HepG2 (cell line): ENCODE results near the gene ASIC3. TPM values are rescaled to one million over a fixed set of nuclear protein-coding genes. Genes with fewer than 3 reads are reported as not detected.
A peak's percentile ranks its signal among the peaks of the same experiment; 100 is the strongest.

ENCODE experiments used
- ARID2 ChIP-seq: sonication (generic); formaldehyde crosslinking; IDR thresholded peaks from 2 replicates; pipeline ENCODE4 v1.8.1; 2022; ENCODE audit warnings: mild to moderate bottlenecking, missing genetic modification reagents, borderline replicate concordance
- BRD4 ChIP-seq: sonication (generic); formaldehyde crosslinking; IDR thresholded peaks from 2 replicates; pipeline ENCODE4 v1.4.0; 2020; ENCODE audit warnings: missing genetic modification reagents
- CHD2 ChIP-seq: IDR thresholded peaks from 2 replicates; pipeline ENCODE4 v1.6.1; 2011; ENCODE audit warnings: low read depth, low read length, improper control_type of control experiment
- ISL2 ChIP-seq: sonication (generic); formaldehyde crosslinking; IDR thresholded peaks from 2 replicates; pipeline ENCODE4 v1.5.0; 2020; ENCODE audit warnings: missing genetic modification reagents
- KAT8 ChIP-seq: IDR thresholded peaks from 2 replicates; pipeline ENCODE4 v1.6.1; 2016; ENCODE audit warnings: missing genetic modification reagents, missing compliant biosample characterization
- KLF11 ChIP-seq: IDR thresholded peaks from 2 replicates; pipeline ENCODE4 v1.6.1; 2016; ENCODE audit warnings: missing compliant biosample characterization
- MTA3 ChIP-seq: sonication (generic); formaldehyde crosslinking; IDR thresholded peaks from 2 replicates; pipeline ENCODE4 v1.4.0; 2020; ENCODE audit warnings: missing genetic modification reagents
- NCOR1 ChIP-seq: fragments of 200-600 bp; sonication (generic); IDR thresholded peaks from 2 replicates; pipeline ENCODE4 v1.7.0; 2017; ENCODE audit warnings: antibody characterized with exemption, low read length, borderline replicate concordance
- NFE2L1 ChIP-seq: sonication (generic); formaldehyde crosslinking; IDR thresholded peaks from 2 replicates; pipeline ENCODE4 v1.4.0; 2020; ENCODE audit warnings: missing genetic modification reagents, mild to moderate bottlenecking, borderline replicate concordance
- NFIB ChIP-seq: sonication (generic); formaldehyde crosslinking; IDR thresholded peaks from 2 replicates; pipeline ENCODE4 v1.9.0; 2021; ENCODE audit warnings: missing genetic modification reagents, mild to moderate bottlenecking, borderline replicate concordance
- NKX3-1 ChIP-seq: sonication (generic); formaldehyde crosslinking; IDR thresholded peaks from 2 replicates; pipeline ENCODE4 v1.5.0; 2020; ENCODE audit warnings: missing genetic modification reagents
- NRL ChIP-seq: sonication (generic); formaldehyde crosslinking; IDR thresholded peaks from 2 replicates; pipeline ENCODE4 v1.5.0; 2020; ENCODE audit warnings: missing genetic modification reagents, mild to moderate bottlenecking, moderate library complexity, borderline replicate concordance
- PHF20 ChIP-seq: sonication (generic); formaldehyde crosslinking; IDR thresholded peaks from 2 replicates; pipeline ENCODE4 v1.5.0; 2020; ENCODE audit warnings: mild to moderate bottlenecking, missing genetic modification reagents
- POLR2G ChIP-seq: fragments of 200-400 bp; formaldehyde crosslinking; IDR thresholded peaks from 2 replicates; pipeline ENCODE4 v1.6.1; 2018; ENCODE audit warnings: mild to moderate bottlenecking, low read depth, low read length, moderate library complexity
- SIN3A ChIP-seq: IDR thresholded peaks from 2 replicates; pipeline ENCODE4 v1.6.1; 2011; ENCODE audit warnings: low read depth, mild to moderate bottlenecking, control low read depth, low read length, borderline replicate concordance
- SNAPC2 ChIP-seq: sonication (generic); formaldehyde crosslinking; IDR thresholded peaks from 2 replicates; pipeline ENCODE4 v1.8.1; 2022; ENCODE audit warnings: mild to moderate bottlenecking, missing genetic modification reagents
- TARDBP ChIP-seq: sonication (generic); formaldehyde crosslinking; IDR thresholded peaks from 2 replicates; pipeline ENCODE4 v1.8.0; 2022; ENCODE audit warnings: mild to moderate bottlenecking, missing genetic modification reagents
- TEAD2 ChIP-seq: sonication (generic); formaldehyde crosslinking; IDR thresholded peaks from 2 replicates; pipeline ENCODE4 v1.9.0; 2021; ENCODE audit warnings: missing genetic modification reagents
- TOE1 ChIP-seq: sonication (generic); formaldehyde crosslinking; IDR thresholded peaks from 2 replicates; pipeline ENCODE4 v1.4.0; 2020; ENCODE audit warnings: mild to moderate bottlenecking, missing genetic modification reagents
- ZFP36L1 ChIP-seq: sonication (generic); formaldehyde crosslinking; IDR thresholded peaks from 2 replicates; pipeline ENCODE4 v1.8.0; 2022; ENCODE audit warnings: mild to moderate bottlenecking, missing genetic modification reagents, moderate library complexity
- ZFP90 ChIP-seq: sonication (generic); formaldehyde crosslinking; IDR thresholded peaks from 2 replicates; pipeline ENCODE4 v1.8.0; 2022; ENCODE audit warnings: missing genetic modification reagents, mild to moderate bottlenecking, inconsistent platforms, borderline replicate concordance
- ZFX ChIP-seq: sonication (generic); formaldehyde crosslinking; IDR thresholded peaks from 2 replicates; pipeline ENCODE4 v1.4.0; 2020; ENCODE audit warnings: mild to moderate bottlenecking, low read depth, missing genetic modification reagents, moderate library complexity
- ZMAT3 ChIP-seq: sonication (generic); formaldehyde crosslinking; conservative IDR thresholded peaks from 2 replicates; pipeline ENCODE4 v1.7.0; 2021; ENCODE audit warnings: missing genetic modification reagents
- ZNF121 ChIP-seq: sonication (generic); formaldehyde crosslinking; IDR thresholded peaks from 2 replicates; pipeline ENCODE4 v1.5.0; 2020; ENCODE audit warnings: mild to moderate bottlenecking, missing genetic modification reagents
- ZNF547 ChIP-seq: sonication (generic); formaldehyde crosslinking; IDR thresholded peaks from 2 replicates; pipeline ENCODE4 v1.5.1; 2020; ENCODE audit warnings: mild to moderate bottlenecking, missing genetic modification reagents
- ZNF749 ChIP-seq: sonication (generic); formaldehyde crosslinking; IDR thresholded peaks from 2 replicates; pipeline ENCODE4 v1.8.0; 2022; ENCODE audit warnings: mild to moderate bottlenecking, missing genetic modification reagents, moderate library complexity, borderline replicate concordance
- ZNF83 ChIP-seq: sonication (generic); formaldehyde crosslinking; IDR thresholded peaks from 2 replicates; pipeline ENCODE4 v1.4.0; 2020; ENCODE audit warnings: missing genetic modification reagents, mild to moderate bottlenecking, borderline replicate concordance
- polyA plus RNA-seq, 8 experiments: library from polyadenylated mRNA; depleted of rRNA in 3 of 8; stranded (reverse) in 7 of 8; unstranded in 1 of 8; fragments of >200 nt; fragmentation: Illumina TruSeq in 4 of 8; extraction: Trizol in 4 of 8; gene quantifications; 2 replicates each; pipeline versions ENCODE4 v1.2.1 to v1.2.3, GENCODE V29; 2011 to 2016; ENCODE audit warnings: low read depth in 4 of 8, missing spikeins in 1 of 8, mixed read lengths in 1 of 8; ENCODE audit not compliant: insufficient read depth in 1 of 8
- total RNA-seq, 5 experiments: library from RNA; depleted of rRNA; stranded (reverse); fragments of >200 nt; fragmentation: Illumina TruSeq; extraction: Trizol; gene quantifications; 2 replicates each; pipeline ENCODE4 v1.2.3, GENCODE V29; 2016; ENCODE audit warnings: low read depth in 1 of 5
- TF ChIP-seq, protein P1 (sequence below): sonication (generic); formaldehyde crosslinking; IDR thresholded peaks from 2 replicates; pipeline ENCODE4 v1.5.0; 2020; ENCODE audit warnings: missing genetic modification reagents
- TF ChIP-seq, protein P2 (sequence below): sonication (generic); formaldehyde crosslinking; conservative IDR thresholded peaks from 2 replicates; pipeline ENCODE4 v1.8.0; 2022; ENCODE audit warnings: missing genetic modification reagents
- TF ChIP-seq, protein P3 (sequence below): IDR thresholded peaks from 2 replicates; pipeline ENCODE4 v1.6.1; 2016; ENCODE audit warnings: missing genetic modification reagents, missing compliant biosample characterization

Gene ASIC3
- total and polyA plus RNA-seq, 2 of the 13 experiments (the other 11 are each of a cell fraction or from before 2014, with no cell fraction given), result 0.51 TPM; not detected in 1

DNA sequence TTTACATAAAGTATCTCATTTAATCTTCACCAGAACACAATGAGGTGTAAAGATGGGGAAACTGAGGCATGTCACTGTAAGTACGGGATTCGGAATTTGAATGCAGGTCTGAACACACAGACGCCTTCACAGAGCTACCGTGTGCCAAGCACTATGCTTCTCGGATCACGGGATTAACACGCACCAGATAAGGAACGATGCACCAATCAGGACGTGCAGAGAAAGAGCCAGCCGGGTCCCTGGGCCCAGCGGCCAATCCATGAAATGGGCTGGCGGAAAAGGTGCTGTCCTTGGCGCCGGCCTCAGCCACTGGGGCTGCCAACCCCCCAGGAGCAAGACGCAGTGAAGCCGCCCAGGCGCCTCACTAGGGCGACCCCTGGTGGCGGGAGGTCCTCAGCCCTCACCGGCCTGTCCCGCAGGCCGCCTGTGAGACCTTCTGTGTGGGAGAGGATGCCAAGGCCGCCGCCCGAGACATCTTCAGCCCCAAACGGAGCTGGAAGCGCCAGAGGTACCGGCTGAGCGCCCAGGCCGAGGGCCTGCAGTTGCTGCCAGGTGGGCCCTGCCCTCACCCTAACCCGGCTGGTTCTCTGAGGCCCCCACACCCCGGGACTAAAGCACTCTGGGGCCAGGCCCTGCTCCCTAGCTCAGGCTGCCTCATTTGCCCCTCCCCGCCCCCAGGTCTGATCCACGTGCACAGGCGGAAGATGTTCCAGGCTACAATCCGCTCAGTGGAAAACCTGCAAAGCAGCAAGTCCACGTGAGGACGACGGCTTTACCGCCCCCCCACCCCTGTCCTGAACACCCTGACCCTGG lies 39.6 kb upstream of the ASIC3 start (continued):
- TF ChIP-seq ZFP90 (CRISPR knock-in tag), result no peak
- no peak for TF ChIP-seq ISL2 (CRISPR knock-in tag)
- no peak for TF ChIP-seq ZFP36L1 (CRISPR knock-in tag)
- no peak for TF ChIP-seq ZNF121 (CRISPR knock-in tag)
- no peak for TF ChIP-seq ZMAT3
- peak; percentile 61; the same call in 1 of the 2 replicates for TF ChIP-seq PHF20
- TF ChIP-seq ZFX (CRISPR knock-in tag), result peak; percentile 86
- no peak for TF ChIP-seq NKX3-1
- TF ChIP-seq NRL (CRISPR knock-in tag), result peak; percentile 47
- peak; percentile 80 for TF ChIP-seq KAT8
- TF ChIP-seq ZNF749 (CRISPR knock-in tag), result no peak
- TF ChIP-seq TARDBP, result peak; percentile 72; the same call in 1 of the 2 replicates
- TF ChIP-seq ARID2 (CRISPR knock-in tag), result no peak
- TF ChIP-seq CHD2, result no peak
- TF ChIP-seq MTA3 (CRISPR knock-in tag), result no peak
- no peak for TF ChIP-seq KLF11 (CRISPR knock-in tag)
- TF ChIP-seq TOE1 (CRISPR knock-in tag), result no peak
- no peak for TF ChIP-seq TEAD2
- no peak for TF ChIP-seq ZNF547 (CRISPR knock-in tag)
- TF ChIP-seq, protein P1, sequence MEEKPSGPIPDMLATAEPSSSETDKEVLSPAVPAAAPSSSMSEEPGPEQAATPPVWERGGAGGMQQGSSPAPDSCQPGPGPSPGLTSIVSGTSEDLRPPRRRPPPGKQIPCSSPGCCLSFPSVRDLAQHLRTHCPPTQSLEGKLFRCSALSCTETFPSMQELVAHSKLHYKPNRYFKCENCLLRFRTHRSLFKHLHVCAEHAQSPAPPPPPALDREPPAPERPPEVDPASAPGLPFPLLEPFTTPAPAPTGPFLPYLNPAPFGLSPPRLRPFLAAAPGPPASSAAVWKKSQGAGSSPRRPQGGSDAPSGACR (CRISPR knock-in tag), result peak; percentile 44; the same call in 1 of the 2 replicates
- TF ChIP-seq POLR2G, result no peak
- no peak for TF ChIP-seq NFE2L1
- TF ChIP-seq ZNF83 (CRISPR knock-in tag), result no peak
- TF ChIP-seq NCOR1, result no peak
- TF ChIP-seq, protein P2, sequence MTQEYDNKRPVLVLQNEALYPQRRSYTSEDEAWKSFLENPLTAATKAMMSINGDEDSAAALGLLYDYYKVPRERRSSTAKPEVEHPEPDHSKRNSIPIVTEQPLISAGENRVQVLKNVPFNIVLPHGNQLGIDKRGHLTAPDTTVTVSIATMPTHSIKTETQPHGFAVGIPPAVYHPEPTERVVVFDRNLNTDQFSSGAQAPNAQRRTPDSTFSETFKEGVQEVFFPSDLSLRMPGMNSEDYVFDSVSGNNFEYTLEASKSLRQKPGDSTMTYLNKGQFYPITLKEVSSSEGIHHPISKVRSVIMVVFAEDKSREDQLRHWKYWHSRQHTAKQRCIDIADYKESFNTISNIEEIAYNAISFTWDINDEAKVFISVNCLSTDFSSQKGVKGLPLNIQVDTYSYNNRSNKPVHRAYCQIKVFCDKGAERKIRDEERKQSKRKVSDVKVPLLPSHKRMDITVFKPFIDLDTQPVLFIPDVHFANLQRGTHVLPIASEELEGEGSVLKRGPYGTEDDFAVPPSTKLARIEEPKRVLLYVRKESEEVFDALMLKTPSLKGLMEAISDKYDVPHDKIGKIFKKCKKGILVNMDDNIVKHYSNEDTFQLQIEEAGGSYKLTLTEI, result no peak
- no peak for TF ChIP-seq SIN3A
- TF ChIP-seq BRD4 (CRISPR knock-in tag), result 0 out of 2 replicates have a peak, but pooled peaks have one; percentile 47
- TF ChIP-seq, protein P3, sequence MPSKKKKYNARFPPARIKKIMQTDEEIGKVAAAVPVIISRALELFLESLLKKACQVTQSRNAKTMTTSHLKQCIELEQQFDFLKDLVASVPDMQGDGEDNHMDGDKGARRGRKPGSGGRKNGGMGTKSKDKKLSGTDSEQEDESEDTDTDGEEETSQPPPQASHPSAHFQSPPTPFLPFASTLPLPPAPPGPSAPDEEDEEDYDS, result no peak
- TF ChIP-seq SNAPC2 (CRISPR knock-in tag), result no peak; the same call in 1 of the 2 replicates
- no peak for TF ChIP-seq NFIB (CRISPR knock-in tag)
